Mesendoderm (in vitro differentiated cells): ENCODE measurements around the gene KRTAP5-8.

Source experiments
- DNase-seq: peaks from one replicate; pipeline ENCODE4 v3.0.0; 2013
- H2AK5ac ChIP-seq: 2 replicates; pipeline ENCODE4 v1.6.1; 2013; ENCODE audit warnings: low read length, inconsistent platforms
- H2BK120ac ChIP-seq: 2 replicates; pipeline ENCODE4 v1.6.1; 2013; ENCODE audit warnings: low read depth, mild to moderate bottlenecking, low read length, moderate library complexity, mixed read lengths
- H2BK15ac ChIP-seq: replicated peaks from 2 replicates; pipeline ENCODE4 v1.6.1; 2013; ENCODE audit warnings: low read depth, mild to moderate bottlenecking, moderate library complexity
- H2BK5ac ChIP-seq: 2 replicates; pipeline ENCODE4 v1.6.1; 2013; ENCODE audit warnings: low read length, inconsistent platforms
- H3K18ac ChIP-seq: 2 replicates; pipeline ENCODE4 v1.6.1; 2013; ENCODE audit warnings: mild to moderate bottlenecking, low read length, mixed read lengths
- H3K23ac ChIP-seq: one replicate; pipeline ENCODE4 v1.6.1; 2013; ENCODE audit warnings: low read length
- H3K27ac ChIP-seq: 2 replicates; pipeline ENCODE4 v1.5.1; 2013; ENCODE audit warnings: low read depth, mild to moderate bottlenecking, inconsistent platforms, low read length, moderate library complexity
- H3K27me3 ChIP-seq: 2 replicates; pipeline ENCODE4 v1.6.1; 2013; ENCODE audit warnings: low read length, control low read depth, mild to moderate bottlenecking, inconsistent platforms; ENCODE audit not compliant: insufficient read depth, poor library complexity
- H3K36me3 ChIP-seq: 2 replicates; pipeline ENCODE4 v1.6.1; 2013; ENCODE audit warnings: low read length, inconsistent platforms; ENCODE audit not compliant: control insufficient read depth, insufficient read depth
- H3K4ac ChIP-seq: one replicate; pipeline ENCODE4 v1.6.1; 2013; ENCODE audit warnings: low read depth, mild to moderate bottlenecking, low read length, moderate library complexity
- H3K4me1 ChIP-seq: 2 replicates; pipeline ENCODE4 v1.6.1; 2013; ENCODE audit warnings: low read depth, low read length, inconsistent platforms; ENCODE audit not compliant: control insufficient read depth
- H3K4me2 ChIP-seq: 2 replicates; pipeline ENCODE4 v1.6.1; 2013; ENCODE audit warnings: low read length
- H3K4me3 ChIP-seq: 2 replicates; pipeline ENCODE4 v1.5.1; 2013; ENCODE audit warnings: mild to moderate bottlenecking, low read length
- H3K56ac ChIP-seq: one replicate; pipeline ENCODE4 v1.6.1; 2013; ENCODE audit warnings: low read length
- H3K79me1 ChIP-seq: 2 replicates; pipeline ENCODE4 v1.6.1; 2013; ENCODE audit warnings: low read length, inconsistent platforms
- H3K79me2 ChIP-seq: 2 replicates; pipeline ENCODE4 v1.6.1; 2013; ENCODE audit warnings: mild to moderate bottlenecking, low read length; ENCODE audit not compliant: control insufficient read depth, insufficient read depth
- H3K9ac ChIP-seq: 2 replicates; pipeline ENCODE4 v1.6.1; 2013; ENCODE audit warnings: low read length, inconsistent platforms
- H4K5ac ChIP-seq: one replicate; pipeline ENCODE4 v1.6.1; 2013; ENCODE audit warnings: low read length
- H4K8ac ChIP-seq: one replicate; pipeline ENCODE4 v1.6.1; 2013; ENCODE audit warnings: low read depth, mild to moderate bottlenecking, control low read depth, low read length, moderate library complexity
- WGBS: extraction: QIAGEN DNeasy Blood & Tissue Kit; methylation state at CpG from one replicate; pipeline ENCODE4 v1.1.7; 2013; ENCODE audit warnings: low lambda C conversion rate, missing lambda C conversion rate; ENCODE audit not compliant: insufficient coverage; ENCODE audit errors: extremely low coverage; 5-methylcytosine and 5-hydroxymethylcytosine counted together

The KRTAP5-8 gene

GRCh38 chr11:71548716-71549151 is 10.9 kb downstream of the KRTAP5-8 start:
- Histone ChIP-seq H3K4me1 (peaks cover 1% of the 10 kb centered on the region), H3K36me3 (no peaks in the 10 kb centered on the region), H2BK5ac (no peak overlapping the region), H3K79me2 (no peaks in the 10 kb centered on the region), H2BK120ac (no peak overlapping the region), H2BK15ac (no peak overlapping the region), H4K5ac (no peak overlapping the region), H4K8ac (no peak overlapping the region), H3K23ac (no peak overlapping the region), H3K9ac (no peak overlapping the region), H3K18ac (no peak overlapping the region), H3K27me3 (no peaks in the 10 kb centered on the region), H3K56ac (no peak overlapping the region), H3K4me3 (no peak overlapping the region), H3K79me1 (no peaks in the 10 kb centered on the region), H3K4ac (no peak overlapping the region), H2AK5ac (no peak overlapping the region), H3K4me2 (no peak overlapping the region), H3K27ac (no peak overlapping the region)
- WGBS = no CpG with 5 or more reads among the region's 5 CpGs
- no peak for DNase-seq

DNA sequence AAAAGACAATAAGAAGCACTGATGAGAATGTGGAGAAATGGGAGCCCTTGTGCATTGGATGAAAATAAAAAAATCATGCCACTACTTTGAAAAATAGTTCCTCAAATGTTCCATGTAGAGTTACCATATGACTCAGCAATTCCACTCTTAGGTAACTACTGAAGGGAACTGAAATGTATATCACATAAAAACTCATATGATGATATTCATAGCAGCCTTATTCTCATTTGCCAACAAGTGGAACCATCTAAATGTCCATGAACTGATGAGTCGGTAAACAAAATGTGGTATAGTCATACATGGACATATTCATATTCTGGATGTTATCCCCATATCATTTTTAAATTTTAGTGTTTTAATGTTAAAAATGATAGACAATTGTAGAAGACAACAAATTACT is 13.9 kb downstream of the KRTAP5-8 start:
- no peak overlapping the region for H3K9ac ChIP-seq
- no peak overlapping the region for H2BK15ac ChIP-seq
- H4K8ac ChIP-seq = no peak overlapping the region
- H3K27ac ChIP-seq = no peak overlapping the region
- H3K23ac ChIP-seq = no peak overlapping the region
- H3K4me3 ChIP-seq = no peak overlapping the region
- DNase-seq = no peak
- no peak overlapping the region for H2AK5ac ChIP-seq
- H4K5ac ChIP-seq = no peak overlapping the region
- H3K79me1 ChIP-seq = no peaks in the 10 kb centered on the region
- no peaks in the 10 kb centered on the region for H3K79me2 ChIP-seq
- H2BK5ac ChIP-seq = no peak overlapping the region
- H3K36me3 ChIP-seq = no peaks in the 10 kb centered on the region
- no peak overlapping the region for H3K56ac ChIP-seq
- H3K27me3 ChIP-seq = no peaks in the 10 kb centered on the region
- H3K4me2 ChIP-seq = no peak overlapping the region
- no peak overlapping the region for H3K18ac ChIP-seq
- whole genome bisulfite sequencing = no CpG with 5 or more reads among the region's 1 CpG
- H3K4ac ChIP-seq = no peak overlapping the region
- H3K4me1 ChIP-seq = no peaks in the 10 kb centered on the region
- H2BK120ac ChIP-seq = no peak overlapping the region

DNA sequence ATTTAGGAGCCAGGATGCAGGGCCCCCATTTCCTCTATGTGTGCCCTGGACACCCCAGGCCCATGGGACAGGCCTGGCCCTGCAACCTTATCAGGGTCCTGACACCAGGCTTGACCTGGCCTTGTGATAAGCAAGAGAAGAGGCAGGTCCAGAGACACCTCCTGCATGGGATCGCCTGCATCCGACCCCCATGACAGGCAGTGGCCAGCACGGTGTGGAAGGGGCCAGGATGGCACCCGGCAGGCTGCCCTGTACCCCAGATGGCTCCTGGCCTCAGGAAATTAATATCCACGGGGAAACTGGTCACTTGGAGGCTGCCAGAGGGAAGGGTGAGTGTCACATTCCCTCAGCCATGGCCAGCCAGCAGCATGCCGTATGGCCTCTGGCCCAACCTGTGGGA is 17.2 kb downstream of the KRTAP5-8 start:
- Histone ChIP-seq H3K4me1 (no peaks in the 10 kb centered on the region), H3K9ac (no peak overlapping the region), H2BK15ac (no peak overlapping the region), H2AK5ac (no peak overlapping the region), H3K18ac (no peak overlapping the region), H4K5ac (no peak overlapping the region), H3K4me2 (no peak overlapping the region), H3K4me3 (no peak overlapping the region), H3K36me3 (no peaks in the 10 kb centered on the region), H3K4ac (no peak overlapping the region), H3K56ac (no peak overlapping the region), H2BK120ac (no peak overlapping the region), H3K79me2 (no peaks in the 10 kb centered on the region), H3K23ac (no peak overlapping the region), H3K27ac (no peak overlapping the region), H3K79me1 (no peaks in the 10 kb centered on the region), H4K8ac (no peak overlapping the region), H3K27me3 (no peaks in the 10 kb centered on the region), H2BK5ac (no peak overlapping the region)
- DNase-seq = no peak
- no CpG with 5 or more reads among the region's 6 CpGs for WGBS

DNA sequence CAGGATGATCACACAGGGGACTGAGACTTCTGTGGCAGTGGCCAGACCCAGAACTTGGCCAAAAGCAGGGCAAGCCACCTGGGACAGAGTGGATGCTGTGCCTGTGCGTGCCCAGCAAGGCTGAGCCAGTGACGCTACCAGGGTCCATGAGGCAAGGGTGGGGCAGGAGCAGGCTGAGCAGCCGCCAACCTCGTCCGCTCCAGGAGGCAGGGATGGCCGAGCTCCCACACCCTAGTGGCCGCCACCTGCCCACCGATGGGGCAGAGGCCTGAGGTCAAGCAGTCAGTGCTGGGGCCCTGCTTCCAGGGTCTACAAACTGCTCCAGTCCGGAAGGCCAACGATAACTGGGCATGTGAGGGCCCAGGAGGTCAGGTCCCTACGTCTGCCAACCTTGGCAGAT is 17.7 kb downstream of the KRTAP5-8 start:
- Histone ChIP-seq H3K4me2 (no peak overlapping the region), H4K5ac (no peak overlapping the region), H3K79me1 (no peaks in the 10 kb centered on the region), H2BK120ac (no peak overlapping the region), H3K4me3 (no peak overlapping the region), H3K4ac (no peak overlapping the region), H3K9ac (no peak overlapping the region), H2BK15ac (no peak overlapping the region), H2AK5ac (no peak overlapping the region), H3K27ac (no peak overlapping the region), H3K56ac (no peak overlapping the region), H3K18ac (no peak overlapping the region), H3K36me3 (no peaks in the 10 kb centered on the region), H3K27me3 (no peaks in the 10 kb centered on the region), H3K79me2 (no peaks in the 10 kb centered on the region), H3K23ac (no peak overlapping the region), H4K8ac (no peak overlapping the region), H2BK5ac (no peak overlapping the region), H3K4me1 (no peaks in the 10 kb centered on the region)
- whole genome bisulfite sequencing = no CpG with 5 or more reads among the region's 11 CpGs
- no peak for DNase-seq

GRCh38 chr11:71556018-71556417 is 18.2 kb downstream of the KRTAP5-8 start:
- no peaks in the 10 kb centered on the region for H3K79me1 ChIP-seq
- WGBS = 100% methylated on average over 2 of the region's 4 CpGs
- H2BK120ac ChIP-seq = no peak overlapping the region
- H3K27ac ChIP-seq = no peak overlapping the region
- no peaks in the 10 kb centered on the region for H3K79me2 ChIP-seq
- no peaks in the 10 kb centered on the region for H3K27me3 ChIP-seq
- H3K18ac ChIP-seq = no peak overlapping the region
- H3K9ac ChIP-seq = no peak overlapping the region
- no peak overlapping the region for H4K5ac ChIP-seq
- H3K4me2 ChIP-seq = no peak overlapping the region
- DNase-seq = no peak
- no peak overlapping the region for H2BK5ac ChIP-seq
- no peaks in the 10 kb centered on the region for H3K36me3 ChIP-seq
- H4K8ac ChIP-seq = no peak overlapping the region
- H3K4ac ChIP-seq = no peak overlapping the region
- H3K23ac ChIP-seq = no peak overlapping the region
- no peak overlapping the region for H2BK15ac ChIP-seq
- no peaks in the 10 kb centered on the region for H3K4me1 ChIP-seq
- H3K4me3 ChIP-seq = no peak overlapping the region
- H2AK5ac ChIP-seq = no peak overlapping the region
- no peak overlapping the region for H3K56ac ChIP-seq

DNA sequence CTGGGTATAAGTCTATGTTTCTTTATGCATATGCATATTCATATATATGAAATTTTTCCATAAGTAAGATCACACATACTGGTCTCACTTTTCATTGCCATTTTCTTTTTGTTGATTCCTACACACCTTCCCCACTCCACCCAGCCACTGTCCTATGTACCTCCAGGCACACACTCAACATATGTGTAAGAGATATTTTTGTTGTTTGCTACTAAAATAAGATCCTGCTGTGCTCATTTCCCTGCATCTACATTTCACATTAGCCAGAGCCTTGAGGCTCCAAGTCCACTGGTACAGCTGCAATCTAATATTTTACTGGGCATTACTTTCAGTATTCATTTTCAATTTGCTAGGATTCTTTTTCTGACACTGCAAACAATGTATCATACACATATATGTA is 19.4 kb downstream of the KRTAP5-8 start:
- Histone ChIP-seq H4K8ac (no peak overlapping the region), H3K4me1 (no peaks in the 10 kb centered on the region), H3K79me1 (no peaks in the 10 kb centered on the region), H3K23ac (no peak overlapping the region), H3K79me2 (no peaks in the 10 kb centered on the region), H3K56ac (no peak overlapping the region), H3K9ac (no peak overlapping the region), H2BK5ac (no peak overlapping the region), H3K18ac (no peak overlapping the region), H3K27me3 (no peaks in the 10 kb centered on the region), H2AK5ac (no peak overlapping the region), H2BK120ac (no peak overlapping the region), H2BK15ac (no peak overlapping the region), H3K4me2 (no peak overlapping the region), H3K36me3 (no peaks in the 10 kb centered on the region), H3K4ac (no peak overlapping the region), H3K27ac (no peak overlapping the region), H4K5ac (no peak overlapping the region), H3K4me3 (no peak overlapping the region)
- DNase-seq = no peak
